K562 (cell line): ENCODE data around the gene PPP1R14B. TPM values are rescaled to one million over a fixed set of nuclear protein-coding genes. Genes with fewer than 3 reads are reported as not detected.

Source experiments
- CREM ChIP-seq: IDR thresholded peaks from 2 replicates; pipeline ENCODE4 v1.6.1; 2014; ENCODE audit warnings: antibody characterized with exemption, low read depth
- EP400 ChIP-seq: fragments of 450-650 bp; IDR thresholded peaks from 2 replicates; pipeline ENCODE4 v1.6.1; 2017; ENCODE audit warnings: antibody characterized with exemption, mild to moderate bottlenecking, moderate library complexity
- FOXP1 ChIP-seq: sonication (generic); formaldehyde crosslinking; IDR thresholded peaks from 2 replicates; pipeline ENCODE4 v1.8.0; 2022; ENCODE audit warnings: mild to moderate bottlenecking, missing genetic modification reagents
- GTF2A2 ChIP-seq: IDR thresholded peaks from 2 replicates; pipeline ENCODE4 v1.6.1; 2016; ENCODE audit warnings: mild to moderate bottlenecking, missing genetic modification characterization, missing compliant biosample characterization
- HCFC1 ChIP-seq: IDR thresholded peaks from 2 replicates; pipeline ENCODE4 v1.6.1; 2012; ENCODE audit warnings: low read depth, low read length, improper control_type of control experiment
- KDM1A ChIP-seq, 2 experiments: fragments of 450-650 bp; IDR thresholded peaks; 2 replicates each; pipeline ENCODE4 v1.6.1; 2016; ENCODE audit warnings: mild to moderate bottlenecking in 2 of 2
- MTA3 ChIP-seq: fragments of 450-650 bp; formaldehyde crosslinking; IDR thresholded peaks from 2 replicates; pipeline ENCODE4 v1.6.1; 2017; ENCODE audit warnings: mild to moderate bottlenecking, borderline replicate concordance
- PML ChIP-seq: IDR thresholded peaks from 2 replicates; pipeline ENCODE4 v1.6.1; 2012; ENCODE audit warnings: low read length, inconsistent platforms
- PRPF4 ChIP-seq: fragments of 200-400 bp; formaldehyde crosslinking; IDR thresholded peaks from one replicate; pipeline ENCODE4 v1.6.1; 2017; ENCODE audit warnings: low read length, low read depth, mild to moderate bottlenecking; ENCODE audit not compliant: insufficient read depth, poor library complexity, severe bottlenecking
- SUPT5H ChIP-seq: fragments of 450-650 bp; IDR thresholded peaks from 2 replicates; pipeline ENCODE4 v1.6.1; 2016
- ZNF778 ChIP-seq: fragments of 450-650 bp; formaldehyde crosslinking; IDR thresholded peaks from 2 replicates; pipeline ENCODE4 v1.4.0; 2020; ENCODE audit warnings: mild to moderate bottlenecking, moderate library complexity
- polyA plus RNA-seq, 8 experiments: library from polyadenylated mRNA; depleted of rRNA in 4 of 8; stranded (reverse) in 5 of 8; unstranded in 3 of 8; fragments of >200 nt; fragmentation: Nextera tagmentation in 2 of 8; fragmentation: Illumina TruSeq in 1 of 8; extraction: Ambion mirVana in 2 of 8; extraction: Trizol in 1 of 8; gene quantifications; 2 replicates each; pipeline versions ENCODE4 v1.2.1 to v1.2.3, GENCODE V29; 2011 to 2014; ENCODE audit warnings: inconsistent platforms in 1 of 8, missing spikeins in 1 of 8
- total RNA-seq, 7 experiments: library from RNA; depleted of rRNA in 6 of 7; stranded (reverse); fragments of >200 nt in 6 of 7; fragmentation: Illumina TruSeq in 2 of 7; extraction: Trizol in 2 of 7; gene quantifications; 2 replicates each; pipeline versions ENCODE4 v1.2.1 to v1.2.3, GENCODE V29; 2011 to 2021; ENCODE audit warnings: low replicate concordance in 1 of 7
- TF ChIP-seq, protein P1 (sequence below), 2 experiments: fragments of 450-650 bp; formaldehyde crosslinking in 1 of 2; IDR thresholded peaks; 2 replicates each; pipeline versions ENCODE4 v1.4.0 to v1.6.1; 2014 to 2020; ENCODE audit warnings: mild to moderate bottlenecking in 2 of 2, borderline replicate concordance in 1 of 2, low read depth in 1 of 2
- TF ChIP-seq, protein P2 (sequence below): fragments of 450-650 bp; IDR thresholded peaks from 2 replicates; pipeline ENCODE4 v1.6.1; 2016
- TF ChIP-seq, protein P3 (sequence below): fragments of 200-800 bp; sonication (Bioruptor generic); IDR thresholded peaks from 2 replicates; pipeline ENCODE4 v1.6.1; 2017; ENCODE audit warnings: missing genetic modification characterization, missing compliant biosample characterization
- TF ChIP-seq, protein P4 (sequence below): fragments of 200-800 bp; sonication (Bioruptor generic); IDR thresholded peaks from 2 replicates; pipeline ENCODE4 v1.6.1; 2017; ENCODE audit warnings: missing genetic modification characterization, missing compliant biosample characterization

PPP1R14B gene
- total and polyA plus RNA-seq, 9 of the 15 experiments (the other 6 are each of a cell fraction or from before 2014, with no cell fraction given), result 7.7 to 566 (median 212) TPM

DNA sequence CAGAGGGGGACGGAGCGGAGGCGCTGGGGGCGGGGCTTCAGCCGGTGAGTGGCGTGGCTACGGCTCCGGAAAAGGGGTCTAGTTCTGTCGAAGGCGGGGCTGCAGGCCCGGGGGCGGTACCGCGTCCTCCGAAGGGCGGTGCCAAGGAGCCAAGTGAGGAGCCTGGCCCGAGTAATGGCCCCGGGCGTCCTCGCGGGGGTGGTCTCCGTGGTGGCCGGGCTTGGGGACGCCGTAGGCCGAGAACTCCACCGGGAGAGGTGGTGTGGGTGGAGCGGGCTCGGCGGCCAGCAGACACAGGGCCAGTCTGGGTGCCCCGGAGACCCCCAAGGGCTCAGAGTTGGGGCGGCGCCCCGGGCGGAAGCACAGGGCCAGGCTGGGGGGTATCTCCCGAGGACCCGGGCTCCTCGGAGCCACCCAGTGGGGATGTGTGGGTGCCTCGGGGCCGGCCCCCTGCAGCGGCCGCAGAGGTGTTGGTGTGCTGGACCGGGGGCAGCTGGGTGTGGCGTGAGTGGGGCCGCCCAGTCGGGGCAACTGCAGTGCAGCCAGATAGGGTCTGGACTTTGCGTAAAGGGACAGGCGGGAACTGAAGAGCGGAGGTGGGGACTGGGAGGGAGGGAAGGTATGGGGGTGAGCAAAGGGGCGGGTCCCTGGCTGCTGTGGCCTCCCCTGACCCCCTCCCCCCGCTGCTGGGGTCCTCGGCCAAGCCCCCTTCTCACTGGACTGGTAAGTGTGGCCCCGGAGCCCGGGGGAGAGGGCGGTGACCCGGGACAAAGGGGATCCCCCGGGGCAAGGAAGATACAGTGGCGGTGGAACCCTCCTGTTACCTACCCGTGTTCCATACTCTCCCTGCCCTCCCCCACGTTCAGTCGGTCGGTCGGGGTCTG lies 5.0 kb downstream of the PPP1R14B start (continued):
- TF ChIP-seq, protein P1, sequence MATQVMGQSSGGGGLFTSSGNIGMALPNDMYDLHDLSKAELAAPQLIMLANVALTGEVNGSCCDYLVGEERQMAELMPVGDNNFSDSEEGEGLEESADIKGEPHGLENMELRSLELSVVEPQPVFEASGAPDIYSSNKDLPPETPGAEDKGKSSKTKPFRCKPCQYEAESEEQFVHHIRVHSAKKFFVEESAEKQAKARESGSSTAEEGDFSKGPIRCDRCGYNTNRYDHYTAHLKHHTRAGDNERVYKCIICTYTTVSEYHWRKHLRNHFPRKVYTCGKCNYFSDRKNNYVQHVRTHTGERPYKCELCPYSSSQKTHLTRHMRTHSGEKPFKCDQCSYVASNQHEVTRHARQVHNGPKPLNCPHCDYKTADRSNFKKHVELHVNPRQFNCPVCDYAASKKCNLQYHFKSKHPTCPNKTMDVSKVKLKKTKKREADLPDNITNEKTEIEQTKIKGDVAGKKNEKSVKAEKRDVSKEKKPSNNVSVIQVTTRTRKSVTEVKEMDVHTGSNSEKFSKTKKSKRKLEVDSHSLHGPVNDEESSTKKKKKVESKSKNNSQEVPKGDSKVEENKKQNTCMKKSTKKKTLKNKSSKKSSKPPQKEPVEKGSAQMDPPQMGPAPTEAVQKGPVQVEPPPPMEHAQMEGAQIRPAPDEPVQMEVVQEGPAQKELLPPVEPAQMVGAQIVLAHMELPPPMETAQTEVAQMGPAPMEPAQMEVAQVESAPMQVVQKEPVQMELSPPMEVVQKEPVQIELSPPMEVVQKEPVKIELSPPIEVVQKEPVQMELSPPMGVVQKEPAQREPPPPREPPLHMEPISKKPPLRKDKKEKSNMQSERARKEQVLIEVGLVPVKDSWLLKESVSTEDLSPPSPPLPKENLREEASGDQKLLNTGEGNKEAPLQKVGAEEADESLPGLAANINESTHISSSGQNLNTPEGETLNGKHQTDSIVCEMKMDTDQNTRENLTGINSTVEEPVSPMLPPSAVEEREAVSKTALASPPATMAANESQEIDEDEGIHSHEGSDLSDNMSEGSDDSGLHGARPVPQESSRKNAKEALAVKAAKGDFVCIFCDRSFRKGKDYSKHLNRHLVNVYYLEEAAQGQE (IDR thresholded peaks at IDR 0.05; ENCODE audit: borderline replicate concordance), result no peak
- TF ChIP-seq, protein P1 (CRISPR knock-in tag; IDR thresholded peaks at IDR 0.05; ENCODE audit: low read depth), result peak; percentile 70; the same call in 1 of the 2 replicates
- peak; percentile 71 for TF ChIP-seq EP400
- TF ChIP-seq, protein P2, sequence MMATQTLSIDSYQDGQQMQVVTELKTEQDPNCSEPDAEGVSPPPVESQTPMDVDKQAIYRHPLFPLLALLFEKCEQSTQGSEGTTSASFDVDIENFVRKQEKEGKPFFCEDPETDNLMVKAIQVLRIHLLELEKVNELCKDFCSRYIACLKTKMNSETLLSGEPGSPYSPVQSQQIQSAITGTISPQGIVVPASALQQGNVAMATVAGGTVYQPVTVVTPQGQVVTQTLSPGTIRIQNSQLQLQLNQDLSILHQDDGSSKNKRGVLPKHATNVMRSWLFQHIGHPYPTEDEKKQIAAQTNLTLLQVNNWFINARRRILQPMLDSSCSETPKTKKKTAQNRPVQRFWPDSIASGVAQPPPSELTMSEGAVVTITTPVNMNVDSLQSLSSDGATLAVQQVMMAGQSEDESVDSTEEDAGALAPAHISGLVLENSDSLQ, result peak; percentile 98
- no peak for TF ChIP-seq HCFC1
- peak; percentile 48 for TF ChIP-seq PRPF4
- TF ChIP-seq FOXP1, result peak; percentile 48; the same call in 1 of the 2 replicates
- TF ChIP-seq PML, result 0 out of 2 replicates have a peak, but pooled peaks have one; percentile 13
- peak; percentile 47; the same call in 1 of the 2 replicates for TF ChIP-seq CREM
- TF ChIP-seq GTF2A2 (tag), result no peak
- TF ChIP-seq KDM1A (IDR thresholded peaks at IDR 0.05), result peak in 1 of 2 experiments; percentile 79; a peak in 2 of 4 replicates
- 0 out of 2 replicates have a peak, but pooled peaks have one; percentile 26 for TF ChIP-seq MTA3
- TF ChIP-seq, protein P3, sequence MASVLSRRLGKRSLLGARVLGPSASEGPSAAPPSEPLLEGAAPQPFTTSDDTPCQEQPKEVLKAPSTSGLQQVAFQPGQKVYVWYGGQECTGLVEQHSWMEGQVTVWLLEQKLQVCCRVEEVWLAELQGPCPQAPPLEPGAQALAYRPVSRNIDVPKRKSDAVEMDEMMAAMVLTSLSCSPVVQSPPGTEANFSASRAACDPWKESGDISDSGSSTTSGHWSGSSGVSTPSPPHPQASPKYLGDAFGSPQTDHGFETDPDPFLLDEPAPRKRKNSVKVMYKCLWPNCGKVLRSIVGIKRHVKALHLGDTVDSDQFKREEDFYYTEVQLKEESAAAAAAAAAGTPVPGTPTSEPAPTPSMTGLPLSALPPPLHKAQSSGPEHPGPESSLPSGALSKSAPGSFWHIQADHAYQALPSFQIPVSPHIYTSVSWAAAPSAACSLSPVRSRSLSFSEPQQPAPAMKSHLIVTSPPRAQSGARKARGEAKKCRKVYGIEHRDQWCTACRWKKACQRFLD (CRISPR knock-in tag), result peak; percentile 75; the same call in 1 of the 2 replicates
- no peak for TF ChIP-seq ZNF778 (CRISPR knock-in tag)
- TF ChIP-seq, protein P4, sequence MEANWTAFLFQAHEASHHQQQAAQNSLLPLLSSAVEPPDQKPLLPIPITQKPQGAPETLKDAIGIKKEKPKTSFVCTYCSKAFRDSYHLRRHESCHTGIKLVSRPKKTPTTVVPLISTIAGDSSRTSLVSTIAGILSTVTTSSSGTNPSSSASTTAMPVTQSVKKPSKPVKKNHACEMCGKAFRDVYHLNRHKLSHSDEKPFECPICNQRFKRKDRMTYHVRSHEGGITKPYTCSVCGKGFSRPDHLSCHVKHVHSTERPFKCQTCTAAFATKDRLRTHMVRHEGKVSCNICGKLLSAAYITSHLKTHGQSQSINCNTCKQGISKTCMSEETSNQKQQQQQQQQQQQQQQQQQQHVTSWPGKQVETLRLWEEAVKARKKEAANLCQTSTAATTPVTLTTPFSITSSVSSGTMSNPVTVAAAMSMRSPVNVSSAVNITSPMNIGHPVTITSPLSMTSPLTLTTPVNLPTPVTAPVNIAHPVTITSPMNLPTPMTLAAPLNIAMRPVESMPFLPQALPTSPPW (CRISPR knock-in tag), result peak; percentile 33
- TF ChIP-seq SUPT5H, result peak; percentile 87
